GM21717 (cell line): ENCODE measurements around the gene DDX3X.
"Not testable (repeated sequence)": the region's sequence is repeated elsewhere in the genome, so short reads cannot be mapped to it uniquely, and the experiment has no call there.

Experiments
- ATAC-seq: cut with Tn5 transposase; IDR thresholded peaks from one replicate; pipeline ENCODE4 v1.9.1; 2021; ENCODE audit warnings: mild to moderate bottlenecking, moderate library complexity; ENCODE audit not compliant: unreplicated experiment

DDX3X gene

GRCh38 chrX:41411222-41411621 lies 77.3 kb downstream of the DDX3X start:
- not testable (repeated sequence) for ATAC-seq

DNA sequence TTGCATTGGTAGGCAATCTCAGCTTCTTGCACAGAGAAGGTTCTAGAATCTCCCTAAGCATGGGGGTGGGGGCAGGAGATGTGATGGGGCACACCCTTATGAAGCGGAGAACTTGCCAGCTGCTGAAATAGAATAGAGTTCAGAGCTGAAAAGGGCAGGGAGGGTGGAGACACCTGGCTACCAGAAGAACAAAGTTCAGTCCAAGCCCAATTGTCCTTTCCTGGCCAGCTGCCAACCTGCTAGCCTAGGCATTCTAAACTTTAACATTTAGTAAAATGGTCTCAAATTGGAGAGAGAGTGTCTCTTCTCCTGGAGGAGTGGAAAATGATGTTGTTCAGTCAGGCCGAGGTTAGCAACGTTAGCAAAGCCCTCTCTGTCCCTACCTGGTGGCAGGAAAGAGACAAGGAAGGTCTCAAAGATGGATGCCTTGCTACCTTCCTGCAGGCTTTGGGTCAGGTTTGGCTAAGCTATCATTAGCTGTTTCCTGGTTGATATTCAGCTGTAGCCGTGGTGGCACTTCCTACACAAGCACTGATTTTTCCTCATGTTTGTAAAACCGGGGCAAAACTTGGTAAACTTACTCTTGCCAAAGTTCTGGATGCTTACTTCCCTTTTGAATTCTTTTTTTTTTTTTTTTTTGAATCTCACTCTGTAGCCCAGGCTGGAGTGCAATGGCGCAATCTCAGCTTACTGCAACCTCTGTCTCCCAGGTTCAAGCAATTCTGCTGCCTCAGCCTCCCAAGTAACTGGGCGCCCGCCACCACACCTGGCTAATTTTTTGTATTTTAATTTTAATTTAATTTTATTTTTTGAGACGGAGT lies 78.5 kb downstream of the DDX3X start:
- ATAC-seq: no peak
